NCI-H1436 (cell line): Measurements from ENCODE around the gene CCDC178.
"Not testable (repeated sequence)": the region's sequence is repeated elsewhere in the genome, so short reads cannot be mapped to it uniquely, and the experiment has no call there.

Experiments used
- DNase-seq: peaks from one replicate; lab custom pipeline; 2025; lab: John Stamatoyannopoulos, UW

Gene CCDC178

GRCh38 chr18:33210575-33211189 lies 229.8 kb downstream of the CCDC178 start:
- peak; percentile 60 for DNase-seq

GRCh38 chr18:33205777-33206176 lies 234.7 kb downstream of the CCDC178 start:
- DNase-seq: no peak

GRCh38 chr18:33201509-33201926 lies 239.0 kb downstream of the CCDC178 start:
- DNase-seq: no peak

- DNase-seq: no peak
These were observed 244.7 kb downstream of the CCDC178 start for GRCh38 chr18:33195795-33196194.

- DNase-seq: no peak
These were observed 245.7 kb downstream of the CCDC178 start for GRCh38 chr18:33194793-33195192.

- no peak for DNase-seq
These were observed 255.6 kb downstream of the CCDC178 start for GRCh38 chr18:33184958-33185357.

- DNase-seq: no peak
These were observed 256.3 kb downstream of the CCDC178 start for GRCh38 chr18:33184175-33184574.

- no peak for DNase-seq
These were observed 257.4 kb downstream of the CCDC178 start for GRCh38 chr18:33183136-33183535.

- DNase-seq: no peak
These were observed 259.5 kb downstream of the CCDC178 start for GRCh38 chr18:33181016-33181415.

- DNase-seq: no peak
These were observed 271.3 kb downstream of the CCDC178 start for GRCh38 chr18:33169218-33169617.

- DNase-seq: not testable (repeated sequence)
These were observed 276.4 kb downstream of the CCDC178 start for GRCh38 chr18:33164121-33164520.

GRCh38 chr18:33161131-33161530 lies 279.4 kb downstream of the CCDC178 start:
- no peak for DNase-seq

GRCh38 chr18:33159151-33159550 lies 281.4 kb downstream of the CCDC178 start:
- no peak for DNase-seq

GRCh38 chr18:33157893-33158292 lies 282.6 kb downstream of the CCDC178 start:
- no peak for DNase-seq

GRCh38 chr18:33156906-33157470 lies 283.5 kb downstream of the CCDC178 start:
- no peak for DNase-seq

GRCh38 chr18:33154049-33154448 lies 286.5 kb downstream of the CCDC178 start:
- DNase-seq: no peak

GRCh38 chr18:33152376-33152775 lies 288.1 kb downstream of the CCDC178 start:
- DNase-seq: no peak

- DNase-seq: not testable (repeated sequence)
These were observed 292.7 kb downstream of the CCDC178 start for GRCh38 chr18:33147811-33148210.

GRCh38 chr18:33146014-33146413 lies 294.5 kb downstream of the CCDC178 start:
- no peak for DNase-seq

GRCh38 chr18:33135951-33136660 lies 304.4 kb downstream of the CCDC178 start:
- no peak for DNase-seq

GRCh38 chr18:33132657-33133056 lies 307.9 kb downstream of the CCDC178 start:
- DNase-seq: no peak

- DNase-seq: peak; percentile 69
These were observed 311.9 kb downstream of the CCDC178 start for GRCh38 chr18:33128581-33128980.

- peak; percentile 64 for DNase-seq
These were observed 316.5 kb downstream of the CCDC178 start for GRCh38 chr18:33123862-33124518.
